Glutamatergic neuron (in vitro differentiated cells): Measurements from ENCODE around the gene CACNG4. TPM values are rescaled to one million over a fixed set of nuclear protein-coding genes. Genes with fewer than 3 reads are reported as not detected.
"Not testable (repeated sequence)": the region's sequence is repeated elsewhere in the genome, so short reads cannot be mapped to it uniquely, and the experiment has no call there.

Source experiments
- DNase-seq: peaks from one replicate; pipeline ENCODE4 v3.0.0; 2022
- H3K27ac Mint-ChIP-seq: one replicate; pipeline ENCODE4 v1.8.0; 2020; ENCODE audit warnings: mild to moderate bottlenecking, mixed read lengths, inconsistent platforms; ENCODE audit not compliant: unreplicated experiment
- H3K27me3 Mint-ChIP-seq: one replicate; pipeline ENCODE4 v1.8.0; 2020; ENCODE audit warnings: mild to moderate bottlenecking, moderate library complexity, mixed read lengths, inconsistent platforms; ENCODE audit not compliant: unreplicated experiment
- H3K36me3 Mint-ChIP-seq: one replicate; pipeline ENCODE4 v1.8.0; 2020; ENCODE audit warnings: mild to moderate bottlenecking, mixed read lengths, inconsistent platforms; ENCODE audit not compliant: unreplicated experiment
- H3K4me1 Mint-ChIP-seq: one replicate; pipeline ENCODE4 v1.8.0; 2020; ENCODE audit warnings: mild to moderate bottlenecking, low read depth, mixed read lengths, inconsistent platforms; ENCODE audit not compliant: unreplicated experiment
- H3K4me3 Mint-ChIP-seq: one replicate; pipeline ENCODE4 v1.8.0; 2020; ENCODE audit warnings: mild to moderate bottlenecking, mixed read lengths, inconsistent platforms; ENCODE audit not compliant: unreplicated experiment
- H3K9me3 Mint-ChIP-seq: one replicate; pipeline ENCODE4 v1.8.0; 2020; ENCODE audit warnings: mild to moderate bottlenecking, moderate library complexity, mixed read lengths, inconsistent platforms; ENCODE audit not compliant: unreplicated experiment
- total RNA-seq: library from RNA; stranded (reverse); fragmentation: NEBNext Ultra II Directional; extraction: Animal tissue kit (Norgen Biotek cat#: 25700); gene quantifications from one replicate; pipeline ENCODE4 v1.2.1, GENCODE V29; 2021; ENCODE audit not compliant: unreplicated experiment
- TF ChIP-seq, protein P1 (sequence below): fragments of 200-600 bp; sonication (generic); IDR thresholded peaks from one replicate; pipeline ENCODE4 v1.5.0; 2021; ENCODE audit not compliant: partially characterized antibody, unreplicated experiment

The CACNG4 gene
- total RNA-seq, 1 donor from 2014 or later: 105 TPM

DNA sequence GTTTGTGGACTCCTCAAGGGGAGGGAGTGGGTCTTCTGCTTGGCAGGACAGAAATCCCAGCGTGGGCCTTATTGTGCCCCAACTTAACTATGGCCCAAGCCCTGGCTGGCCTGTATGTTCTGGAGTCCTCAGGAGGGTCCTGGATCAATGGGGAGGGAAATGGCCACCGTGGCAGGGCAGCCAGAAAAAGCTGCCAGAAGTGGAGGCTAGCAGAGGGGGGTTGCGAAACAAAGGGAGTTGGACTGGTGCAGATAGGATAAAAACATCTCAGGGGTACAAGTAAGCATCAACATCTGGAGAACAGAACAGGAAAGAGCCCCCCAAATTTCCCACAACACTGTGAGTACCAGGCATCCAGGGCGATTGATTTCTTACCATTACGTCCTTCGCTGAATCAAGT, 76.1 kb downstream of the CACNG4 start:
- peaks cover 5% of the 10 kb centered on the region for H3K27me3 Mint-ChIP-seq
- no peak overlapping the region for H3K4me3 Mint-ChIP-seq
- no peak for DNase-seq

DNA sequence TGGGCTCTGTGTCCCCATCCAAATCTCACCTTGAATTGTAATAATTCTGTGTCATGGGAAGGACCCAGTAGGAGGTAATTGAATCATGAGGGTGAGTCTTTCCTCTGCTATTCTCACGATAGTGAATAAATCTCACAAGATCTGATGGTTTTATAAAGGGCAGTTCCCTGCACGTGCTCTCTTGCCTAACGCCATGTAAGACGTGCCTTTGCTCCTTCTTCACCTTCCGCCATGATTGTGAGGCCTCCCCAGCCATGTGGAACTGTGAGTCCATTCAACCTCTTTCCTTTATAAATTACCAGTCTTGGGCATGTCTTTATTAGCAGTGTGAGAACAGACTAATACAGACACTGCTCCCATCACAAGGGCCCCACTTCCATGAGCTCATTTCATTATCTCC, 76.6 kb downstream of the CACNG4 start:
- not testable (repeated sequence) for DNase-seq, H3K4me1 Mint-ChIP-seq, H3K4me3 Mint-ChIP-seq, H3K27ac Mint-ChIP-seq, H3K36me3 Mint-ChIP-seq, H3K9me3 Mint-ChIP-seq, H3K27me3 Mint-ChIP-seq

More for the DNA sequence above, 76.1 kb downstream of the CACNG4 start:
- peaks cover 6% of the 10 kb centered on the region for H3K36me3 Mint-ChIP-seq
- TF ChIP-seq, protein P1, sequence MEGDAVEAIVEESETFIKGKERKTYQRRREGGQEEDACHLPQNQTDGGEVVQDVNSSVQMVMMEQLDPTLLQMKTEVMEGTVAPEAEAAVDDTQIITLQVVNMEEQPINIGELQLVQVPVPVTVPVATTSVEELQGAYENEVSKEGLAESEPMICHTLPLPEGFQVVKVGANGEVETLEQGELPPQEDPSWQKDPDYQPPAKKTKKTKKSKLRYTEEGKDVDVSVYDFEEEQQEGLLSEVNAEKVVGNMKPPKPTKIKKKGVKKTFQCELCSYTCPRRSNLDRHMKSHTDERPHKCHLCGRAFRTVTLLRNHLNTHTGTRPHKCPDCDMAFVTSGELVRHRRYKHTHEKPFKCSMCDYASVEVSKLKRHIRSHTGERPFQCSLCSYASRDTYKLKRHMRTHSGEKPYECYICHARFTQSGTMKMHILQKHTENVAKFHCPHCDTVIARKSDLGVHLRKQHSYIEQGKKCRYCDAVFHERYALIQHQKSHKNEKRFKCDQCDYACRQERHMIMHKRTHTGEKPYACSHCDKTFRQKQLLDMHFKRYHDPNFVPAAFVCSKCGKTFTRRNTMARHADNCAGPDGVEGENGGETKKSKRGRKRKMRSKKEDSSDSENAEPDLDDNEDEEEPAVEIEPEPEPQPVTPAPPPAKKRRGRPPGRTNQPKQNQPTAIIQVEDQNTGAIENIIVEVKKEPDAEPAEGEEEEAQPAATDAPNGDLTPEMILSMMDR: no peak
- no peak overlapping the region for H3K27ac Mint-ChIP-seq
- H3K4me1 Mint-ChIP-seq: peaks cover 5% of the 10 kb centered on the region
- peaks cover 6% of the 10 kb centered on the region for H3K9me3 Mint-ChIP-seq

DNA sequence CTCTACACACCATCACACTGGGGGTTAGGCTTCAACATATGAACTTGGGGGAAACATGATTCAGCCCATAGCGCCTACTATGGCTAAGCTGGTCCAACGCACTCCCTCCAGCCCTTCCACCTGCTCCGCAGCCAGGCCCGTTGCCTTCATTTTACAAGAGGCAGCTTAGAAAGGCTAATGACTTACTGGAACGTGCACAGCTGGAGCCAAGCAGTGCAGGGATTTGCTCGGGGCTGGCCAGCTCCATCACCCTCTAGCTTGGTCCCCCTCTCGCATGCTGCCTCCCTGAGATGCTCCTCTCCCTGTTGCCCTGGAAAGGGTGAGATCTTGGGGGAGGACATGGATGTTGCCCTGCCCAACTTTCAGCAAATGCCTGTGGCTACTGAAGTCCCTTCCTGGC, 77.0 kb downstream of the CACNG4 start:
- DNase-seq: no peak
- Mint-ChIP-seq H3K27me3 (peaks cover 9% of the 10 kb centered on the region), H3K9me3 (peaks cover 7% of the 10 kb centered on the region), H3K4me1 (peaks cover 11% of the 10 kb centered on the region), H3K27ac (no peak overlapping the region), H3K4me3 (no peak overlapping the region), H3K36me3 (peaks cover 2% of the 10 kb centered on the region)
- TF ChIP-seq, protein P1: no peak

DNA sequence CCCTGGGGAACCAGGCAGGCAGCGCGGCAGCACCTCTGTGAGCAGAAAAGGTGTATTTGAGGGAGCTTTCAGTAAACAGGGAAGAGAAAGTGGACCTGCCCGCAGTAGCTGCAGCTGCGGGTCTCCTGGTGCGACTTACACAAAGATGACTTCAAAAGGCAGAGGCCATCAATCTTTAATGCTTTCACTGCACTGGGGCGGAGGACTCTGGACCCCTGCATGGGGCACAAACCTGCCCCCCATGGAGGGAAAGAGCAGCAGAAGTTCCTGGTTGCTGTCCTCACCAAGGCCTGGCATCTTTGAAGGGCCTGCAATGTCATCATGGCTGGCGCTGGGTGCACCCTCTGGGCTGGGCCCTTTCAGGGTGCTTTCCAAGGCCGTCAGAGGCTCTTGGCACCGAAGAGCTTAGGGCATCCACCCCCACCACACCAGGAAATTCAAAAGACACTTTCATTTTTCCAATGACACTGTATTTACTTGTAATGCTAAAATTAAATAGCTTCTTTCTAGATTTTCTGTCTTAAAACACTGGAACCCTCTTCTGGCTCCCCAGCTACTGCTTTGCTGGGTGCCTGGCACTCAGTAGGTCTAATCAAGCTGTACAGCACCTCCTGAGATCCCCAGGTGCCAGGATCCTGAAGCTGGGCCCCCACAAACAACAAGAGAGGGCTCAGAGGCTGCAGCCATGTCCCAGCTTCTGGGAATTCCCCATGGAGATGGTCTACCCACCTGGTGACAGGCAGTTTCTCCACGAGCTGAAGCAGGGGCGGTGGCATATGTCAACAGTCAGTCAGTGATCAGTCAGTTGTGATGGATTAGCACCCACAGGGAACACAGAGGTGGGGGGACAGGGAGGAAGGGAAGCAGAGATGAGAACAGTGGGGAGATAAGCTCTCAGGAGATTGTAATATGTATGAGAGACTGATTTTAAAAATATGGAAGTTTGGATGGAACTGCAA, 77.7 kb downstream of the CACNG4 start:
- no peak for DNase-seq
- H3K4me1 Mint-ChIP-seq: peaks cover 14% of the 10 kb centered on the region
- peaks cover 11% of the 10 kb centered on the region for H3K9me3 Mint-ChIP-seq
- H3K27ac Mint-ChIP-seq: no peak overlapping the region
- TF ChIP-seq, protein P1: no peak
- H3K27me3 Mint-ChIP-seq: peaks cover 11% of the 10 kb centered on the region
- no peak overlapping the region for H3K4me3 Mint-ChIP-seq
- H3K36me3 Mint-ChIP-seq: peaks cover 5% of the 10 kb centered on the region

DNA sequence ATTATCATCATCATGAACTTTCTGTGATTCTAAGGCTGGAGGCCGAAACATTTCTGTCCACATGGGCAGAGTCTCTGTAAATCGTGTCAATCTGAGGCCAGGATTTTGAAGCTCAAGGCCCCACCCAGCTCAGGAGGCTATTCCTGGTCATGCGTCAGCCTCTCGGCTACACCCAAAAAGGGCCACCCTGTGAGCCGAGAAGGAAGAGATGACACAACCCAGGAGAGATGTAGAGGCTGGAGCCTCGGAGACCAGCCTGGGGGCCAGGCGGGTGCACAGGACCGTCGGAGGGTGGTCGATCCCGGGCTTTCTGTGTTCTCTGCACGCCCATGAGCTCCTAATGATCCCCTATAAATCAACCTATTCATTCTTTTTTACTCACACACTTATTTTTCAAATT, 78.8 kb downstream of the CACNG4 start:
- H3K27me3 Mint-ChIP-seq: peaks cover 11% of the 10 kb centered on the region
- no peak overlapping the region for H3K27ac Mint-ChIP-seq
- DNase-seq: no peak
- TF ChIP-seq, protein P1: no peak
- H3K9me3 Mint-ChIP-seq: peaks cover 13% of the 10 kb centered on the region
- H3K36me3 Mint-ChIP-seq: peaks cover 11% of the 10 kb centered on the region
- H3K4me1 Mint-ChIP-seq: peaks cover 14% of the 10 kb centered on the region
- H3K4me3 Mint-ChIP-seq: no peak overlapping the region
